K562 (cell line): ENCODE measurements around the gene PLK4. TPM values are rescaled to one million over a fixed set of nuclear protein-coding genes. Genes with fewer than 3 reads are reported as not detected.

Source experiments
- DPF2 ChIP-seq: fragments of 450-650 bp; IDR thresholded peaks from 2 replicates; pipeline ENCODE4 v1.6.1; 2016
- E2F3 ChIP-seq: fragments of 250-450 bp; sonication (Bioruptor Pico); IDR thresholded peaks from 2 replicates; pipeline ENCODE4 v1.4.0; 2020; ENCODE audit warnings: mild to moderate bottlenecking
- ELF2 ChIP-seq: fragments of 250-450 bp; sonication (Bioruptor Pico); IDR thresholded peaks from 2 replicates; pipeline ENCODE4 v1.5.0; 2021; ENCODE audit warnings: mild to moderate bottlenecking
- GATA2 ChIP-seq: sonication (generic); formaldehyde crosslinking; IDR thresholded peaks from 2 replicates; pipeline ENCODE4 v1.4.0; 2020; ENCODE audit warnings: mild to moderate bottlenecking, missing genetic modification reagents
- HOXB6 ChIP-seq: fragments of 250-450 bp; sonication (Bioruptor Pico); IDR thresholded peaks from 2 replicates; pipeline ENCODE4 v1.5.1; 2022; ENCODE audit warnings: mild to moderate bottlenecking, borderline replicate concordance
- NR2C1 ChIP-seq, 2 experiments: fragments of 450-650 bp; IDR thresholded peaks; 2 replicates each; pipeline ENCODE4 v1.6.1; 2017; ENCODE audit warnings: mild to moderate bottlenecking in 2 of 2, antibody characterized with exemption in 1 of 2, inconsistent platforms in 1 of 2, missing compliant biosample characterization in 1 of 2, missing genetic modification characterization in 1 of 2
- POLR2A ChIP-seq: fragments of 450-650 bp; conservative IDR thresholded peaks from 2 replicates; pipeline ENCODE4 v1.6.1; 2016
- PRPF4 ChIP-seq: fragments of 200-400 bp; formaldehyde crosslinking; IDR thresholded peaks from one replicate; pipeline ENCODE4 v1.6.1; 2017; ENCODE audit warnings: low read length, low read depth, mild to moderate bottlenecking; ENCODE audit not compliant: insufficient read depth, poor library complexity, severe bottlenecking
- RBM15 ChIP-seq: fragments of 200-400 bp; formaldehyde crosslinking; IDR thresholded peaks from 2 replicates; pipeline ENCODE4 v1.6.1; 2018; ENCODE audit warnings: mild to moderate bottlenecking, low read length, moderate library complexity; ENCODE audit not compliant: insufficient read depth
- RCOR1 ChIP-seq, 2 experiments: IDR thresholded peaks; 2 replicates each; pipeline ENCODE4 v1.6.1; 2012; ENCODE audit warnings: low read depth in 2 of 2, low read length in 2 of 2, borderline replicate concordance in 1 of 2, improper control_type of control experiment in 1 of 2
- RFX7 ChIP-seq: fragments of 250-450 bp; sonication (Bioruptor Pico); IDR thresholded peaks from 2 replicates; pipeline ENCODE4 v1.5.1; 2021; ENCODE audit warnings: mild to moderate bottlenecking
- SMAD4 ChIP-seq: fragments of 250-450 bp; sonication (Bioruptor Pico); conservative IDR thresholded peaks from 2 replicates; pipeline ENCODE4 v1.8.0; 2021; ENCODE audit warnings: inconsistent platforms, mild to moderate bottlenecking, moderate library complexity
- XRCC4 ChIP-seq: IDR thresholded peaks from one replicate; pipeline ENCODE4 v1.6.1; 2011; ENCODE audit not compliant: insufficient read depth, insufficient read length; ENCODE audit errors: extremely low read depth
- ZNF311 ChIP-seq: fragments of 250-450 bp; sonication (Bioruptor Pico); IDR thresholded peaks from 2 replicates; pipeline ENCODE4 v1.4.0; 2020; ENCODE audit warnings: mild to moderate bottlenecking, moderate library complexity
- ZNF644 ChIP-seq: fragments of 200-800 bp; sonication (Bioruptor generic); IDR thresholded peaks from 2 replicates; pipeline ENCODE4 v1.6.1; 2016; ENCODE audit warnings: low read depth, missing genetic modification characterization, missing compliant biosample characterization
- ZNF668 ChIP-seq: fragments of 250-450 bp; sonication (Bioruptor Pico); IDR thresholded peaks from 2 replicates; pipeline ENCODE4 v1.8.0; 2022; ENCODE audit warnings: mild to moderate bottlenecking, inconsistent platforms
- ZNF778 ChIP-seq: fragments of 450-650 bp; formaldehyde crosslinking; IDR thresholded peaks from 2 replicates; pipeline ENCODE4 v1.4.0; 2020; ENCODE audit warnings: mild to moderate bottlenecking, moderate library complexity
- polyA plus RNA-seq, 8 experiments: library from polyadenylated mRNA; depleted of rRNA in 4 of 8; stranded (reverse) in 5 of 8; unstranded in 3 of 8; fragments of >200 nt; fragmentation: Nextera tagmentation in 2 of 8; fragmentation: Illumina TruSeq in 1 of 8; extraction: Ambion mirVana in 2 of 8; extraction: Trizol in 1 of 8; gene quantifications; 2 replicates each; pipeline versions ENCODE4 v1.2.1 to v1.2.3, GENCODE V29; 2011 to 2014; ENCODE audit warnings: inconsistent platforms in 1 of 8, missing spikeins in 1 of 8
- total RNA-seq, 7 experiments: library from RNA; depleted of rRNA in 6 of 7; stranded (reverse); fragments of >200 nt in 6 of 7; fragmentation: Illumina TruSeq in 2 of 7; extraction: Trizol in 2 of 7; gene quantifications; 2 replicates each; pipeline versions ENCODE4 v1.2.1 to v1.2.3, GENCODE V29; 2011 to 2021; ENCODE audit warnings: low replicate concordance in 1 of 7
- TF ChIP-seq, protein P1 (sequence below): fragments of 250-450 bp; sonication (Bioruptor Pico); IDR thresholded peaks from 2 replicates; pipeline ENCODE4 v1.5.0; 2021
- TF ChIP-seq, protein P2 (sequence below): sonication (generic); formaldehyde crosslinking; IDR thresholded peaks from 2 replicates; pipeline ENCODE4 v1.8.0; 2023; ENCODE audit warnings: mild to moderate bottlenecking, missing genetic modification reagents
- TF ChIP-seq, protein P3 (sequence below): fragments of 450-650 bp; IDR thresholded peaks from 2 replicates; pipeline ENCODE4 v1.6.1; 2016; ENCODE audit warnings: borderline replicate concordance
- TF ChIP-seq, protein P4 (sequence below): fragments of 450-650 bp; IDR thresholded peaks from 2 replicates; pipeline ENCODE4 v1.6.1; 2016; ENCODE audit warnings: missing biosample characterization, missing genetic modification characterization
- TF ChIP-seq, protein P5 (sequence below): fragments of 250-450 bp; sonication (Bioruptor Pico); IDR thresholded peaks from 2 replicates; pipeline ENCODE4 v1.4.0; 2020

Gene PLK4
- total and polyA plus RNA-seq, 9 of the 15 experiments (the other 6 are each of a cell fraction or from before 2014, with no cell fraction given), result 16.2 to 95.3 (median 54.3) TPM

DNA sequence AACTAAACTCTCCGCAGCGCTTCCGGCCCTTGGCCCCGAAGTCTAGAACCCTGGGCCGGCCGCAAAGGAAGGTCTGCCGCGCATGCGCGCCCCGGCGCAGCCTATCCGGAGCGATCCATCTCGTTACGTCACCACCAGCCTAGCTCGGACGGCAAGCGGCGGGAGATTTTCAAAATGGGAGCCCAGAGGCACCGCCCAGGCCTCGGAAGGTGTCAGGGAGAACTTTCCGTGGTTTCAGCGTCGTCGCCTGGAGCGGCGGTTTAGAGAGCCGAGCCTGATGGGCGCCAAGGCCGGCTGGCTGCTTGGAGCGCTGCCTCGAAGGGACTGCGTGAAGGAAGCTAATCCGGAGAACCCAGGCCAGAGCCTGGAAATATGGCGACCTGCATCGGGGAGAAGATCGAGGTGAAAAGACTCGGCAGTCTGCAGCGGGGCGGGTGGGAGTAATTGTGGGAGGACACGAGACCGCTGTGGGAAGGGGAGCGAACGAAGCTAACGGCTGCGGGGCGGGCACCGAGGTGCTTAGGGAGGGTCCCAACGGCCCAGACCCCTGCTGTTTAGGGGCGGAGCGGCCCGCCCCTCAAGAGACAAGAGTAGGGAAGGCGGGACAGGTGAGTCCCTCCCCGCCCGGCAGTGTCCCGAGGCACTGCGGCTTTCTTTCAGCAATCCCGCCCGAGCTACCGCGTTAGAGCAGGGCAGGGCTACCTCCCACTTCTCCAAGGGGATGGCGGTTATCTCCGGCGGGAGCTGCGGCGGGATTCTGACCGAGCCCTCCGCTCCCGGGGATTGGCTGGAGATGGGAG is at the start of gene PLK4 (continued):
- TF ChIP-seq RCOR1 (IDR thresholded peaks at IDR 0.05; ENCODE audit: borderline replicate concordance in 1 of 2, low read depth in 2 of 2, low read length in 2 of 2) (peak in 1 of 2 experiments; percentile 76; a peak in 2 of 4 replicates), POLR2A (peak; percentile 95), ZNF311 (CRISPR knock-in tag) (no peak), PRPF4 (no peak), HOXB6 (CRISPR knock-in tag) (no peak), SMAD4 (CRISPR knock-in tag) (no peak), DPF2 (no peak; the same call in 1 of the 2 replicates), E2F3 (CRISPR knock-in tag) (no peak), ZNF668 (CRISPR knock-in tag) (no peak), RBM15 (no peak), GATA2 (no peak), RFX7 (no peak), NR2C1 (IDR thresholded peaks at IDR 0.05) (peak; percentile 33; the same call in 1 of the 2 replicates), NR2C1 (tag; IDR thresholded peaks at IDR 0.05) (no peak), ELF2 (CRISPR knock-in tag) (no peak), ZNF778 (CRISPR knock-in tag) (no peak), XRCC4 (no peak), ZNF644 (tag) (peak; percentile 69; the same call in 1 of the 2 replicates)
- TF ChIP-seq, protein P1, sequence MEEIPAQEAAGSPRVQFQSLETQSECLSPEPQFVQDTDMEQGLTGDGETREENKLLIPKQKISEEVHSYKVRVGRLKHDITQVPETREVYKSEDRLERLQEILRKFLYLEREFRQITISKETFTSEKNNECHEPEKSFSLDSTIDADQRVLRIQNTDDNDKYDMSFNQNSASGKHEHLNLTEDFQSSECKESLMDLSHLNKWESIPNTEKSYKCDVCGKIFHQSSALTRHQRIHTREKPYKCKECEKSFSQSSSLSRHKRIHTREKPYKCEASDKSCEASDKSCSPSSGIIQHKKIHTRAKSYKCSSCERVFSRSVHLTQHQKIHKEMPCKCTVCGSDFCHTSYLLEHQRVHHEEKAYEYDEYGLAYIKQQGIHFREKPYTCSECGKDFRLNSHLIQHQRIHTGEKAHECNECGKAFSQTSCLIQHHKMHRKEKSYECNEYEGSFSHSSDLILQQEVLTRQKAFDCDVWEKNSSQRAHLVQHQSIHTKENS (CRISPR knock-in tag), result no peak
- TF ChIP-seq, protein P2, sequence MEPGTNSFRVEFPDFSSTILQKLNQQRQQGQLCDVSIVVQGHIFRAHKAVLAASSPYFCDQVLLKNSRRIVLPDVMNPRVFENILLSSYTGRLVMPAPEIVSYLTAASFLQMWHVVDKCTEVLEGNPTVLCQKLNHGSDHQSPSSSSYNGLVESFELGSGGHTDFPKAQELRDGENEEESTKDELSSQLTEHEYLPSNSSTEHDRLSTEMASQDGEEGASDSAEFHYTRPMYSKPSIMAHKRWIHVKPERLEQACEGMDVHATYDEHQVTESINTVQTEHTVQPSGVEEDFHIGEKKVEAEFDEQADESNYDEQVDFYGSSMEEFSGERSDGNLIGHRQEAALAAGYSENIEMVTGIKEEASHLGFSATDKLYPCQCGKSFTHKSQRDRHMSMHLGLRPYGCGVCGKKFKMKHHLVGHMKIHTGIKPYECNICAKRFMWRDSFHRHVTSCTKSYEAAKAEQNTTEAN (CRISPR knock-in tag), result no peak
- TF ChIP-seq, protein P3, sequence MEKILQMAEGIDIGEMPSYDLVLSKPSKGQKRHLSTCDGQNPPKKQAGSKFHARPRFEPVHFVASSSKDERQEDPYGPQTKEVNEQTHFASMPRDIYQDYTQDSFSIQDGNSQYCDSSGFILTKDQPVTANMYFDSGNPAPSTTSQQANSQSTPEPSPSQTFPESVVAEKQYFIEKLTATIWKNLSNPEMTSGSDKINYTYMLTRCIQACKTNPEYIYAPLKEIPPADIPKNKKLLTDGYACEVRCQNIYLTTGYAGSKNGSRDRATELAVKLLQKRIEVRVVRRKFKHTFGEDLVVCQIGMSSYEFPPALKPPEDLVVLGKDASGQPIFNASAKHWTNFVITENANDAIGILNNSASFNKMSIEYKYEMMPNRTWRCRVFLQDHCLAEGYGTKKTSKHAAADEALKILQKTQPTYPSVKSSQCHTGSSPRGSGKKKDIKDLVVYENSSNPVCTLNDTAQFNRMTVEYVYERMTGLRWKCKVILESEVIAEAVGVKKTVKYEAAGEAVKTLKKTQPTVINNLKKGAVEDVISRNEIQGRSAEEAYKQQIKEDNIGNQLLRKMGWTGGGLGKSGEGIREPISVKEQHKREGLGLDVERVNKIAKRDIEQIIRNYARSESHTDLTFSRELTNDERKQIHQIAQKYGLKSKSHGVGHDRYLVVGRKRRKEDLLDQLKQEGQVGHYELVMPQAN, result peak; percentile 91
- TF ChIP-seq, protein P4, sequence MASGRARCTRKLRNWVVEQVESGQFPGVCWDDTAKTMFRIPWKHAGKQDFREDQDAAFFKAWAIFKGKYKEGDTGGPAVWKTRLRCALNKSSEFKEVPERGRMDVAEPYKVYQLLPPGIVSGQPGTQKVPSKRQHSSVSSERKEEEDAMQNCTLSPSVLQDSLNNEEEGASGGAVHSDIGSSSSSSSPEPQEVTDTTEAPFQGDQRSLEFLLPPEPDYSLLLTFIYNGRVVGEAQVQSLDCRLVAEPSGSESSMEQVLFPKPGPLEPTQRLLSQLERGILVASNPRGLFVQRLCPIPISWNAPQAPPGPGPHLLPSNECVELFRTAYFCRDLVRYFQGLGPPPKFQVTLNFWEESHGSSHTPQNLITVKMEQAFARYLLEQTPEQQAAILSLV (tag), result no peak
- TF ChIP-seq, protein P5, sequence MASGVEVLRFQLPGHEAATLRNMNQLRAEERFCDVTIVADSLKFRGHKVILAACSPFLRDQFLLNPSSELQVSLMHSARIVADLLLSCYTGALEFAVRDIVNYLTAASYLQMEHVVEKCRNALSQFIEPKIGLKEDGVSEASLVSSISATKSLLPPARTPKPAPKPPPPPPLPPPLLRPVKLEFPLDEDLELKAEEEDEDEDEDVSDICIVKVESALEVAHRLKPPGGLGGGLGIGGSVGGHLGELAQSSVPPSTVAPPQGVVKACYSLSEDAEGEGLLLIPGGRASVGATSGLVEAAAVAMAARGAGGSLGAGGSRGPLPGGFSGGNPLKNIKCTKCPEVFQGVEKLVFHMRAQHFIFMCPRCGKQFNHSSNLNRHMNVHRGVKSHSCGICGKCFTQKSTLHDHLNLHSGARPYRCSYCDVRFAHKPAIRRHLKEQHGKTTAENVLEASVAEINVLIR (CRISPR knock-in tag), result peak; percentile 83
